Measurements from ENCODE around the gene MYO3B.

The MYO3B gene

DNA sequence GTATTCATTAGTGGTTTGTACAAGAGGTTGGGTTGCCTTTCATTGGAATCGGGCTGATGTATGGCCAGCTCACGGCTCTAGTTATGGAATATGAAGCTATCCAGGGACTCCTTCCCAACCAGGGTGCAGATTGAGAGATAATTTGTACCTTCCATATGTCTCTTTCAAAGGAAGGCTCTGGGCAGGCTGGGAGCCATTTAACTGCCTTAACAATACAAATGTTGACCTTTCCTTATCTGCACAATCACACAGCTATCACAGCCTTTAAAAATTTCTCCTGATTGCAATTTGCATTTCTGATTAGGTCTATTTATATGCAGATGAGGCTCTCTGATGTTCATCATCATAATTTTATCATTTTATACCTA, 58.7 kb downstream of the MYO3B start:
- no peak for DNase-seq (ENCODE audit: low read depth)

GRCh38 chr2:170237572-170238120, 59.7 kb downstream of the MYO3B start:
- no peak for DNase-seq (ENCODE audit: low read depth)

DNA sequence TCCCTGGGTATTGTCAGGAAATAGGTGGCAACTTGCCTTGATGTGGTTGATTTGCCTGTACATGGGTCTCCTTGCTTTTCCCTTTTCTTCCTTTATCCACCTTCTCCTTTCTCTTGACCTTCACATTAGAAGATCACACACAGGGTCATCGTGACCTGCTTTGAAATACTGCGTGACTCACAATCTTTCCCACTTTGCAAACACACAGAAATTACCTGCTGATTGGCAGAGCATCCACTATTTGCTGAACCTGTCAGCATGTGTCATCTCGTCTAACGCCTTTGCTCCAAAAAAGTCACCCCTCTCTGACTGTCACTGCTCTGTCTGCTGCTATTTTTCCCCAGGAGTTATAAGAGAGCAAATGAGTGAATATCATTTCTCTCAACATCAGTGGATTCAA, 60.8 kb downstream of the MYO3B start:
- no peak for DNase-seq (ENCODE audit: low read depth)

- no peak for DNase-seq (ENCODE audit: low read depth)
Measured at GRCh38 chr2:170240629-170241028, 62.7 kb downstream of the MYO3B start.

DNA sequence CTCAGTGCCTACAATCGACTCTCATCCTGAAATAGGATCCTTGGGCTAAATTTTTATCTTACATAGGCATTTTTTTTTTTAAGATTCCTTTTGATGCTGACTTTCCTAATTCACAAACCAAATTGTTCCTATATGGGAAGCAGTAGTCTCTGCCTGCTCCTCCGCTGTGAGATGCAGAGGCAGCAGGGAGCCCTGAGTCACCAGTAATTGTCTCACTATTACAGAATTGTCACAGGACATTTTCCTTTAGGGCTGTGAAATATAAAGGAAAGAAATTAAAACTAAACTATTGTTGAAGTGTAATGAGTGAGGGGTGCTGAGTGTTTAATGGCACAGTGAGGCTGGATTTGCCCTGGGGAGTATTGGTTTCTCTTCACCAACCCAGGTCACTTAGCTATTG, 63.8 kb downstream of the MYO3B start:
- no peak for DNase-seq (ENCODE audit: low read depth)

GRCh38 chr2:170243118-170243837, 65.3 kb downstream of the MYO3B start:
- DNase-seq (ENCODE audit: low read depth): no peak

DNA sequence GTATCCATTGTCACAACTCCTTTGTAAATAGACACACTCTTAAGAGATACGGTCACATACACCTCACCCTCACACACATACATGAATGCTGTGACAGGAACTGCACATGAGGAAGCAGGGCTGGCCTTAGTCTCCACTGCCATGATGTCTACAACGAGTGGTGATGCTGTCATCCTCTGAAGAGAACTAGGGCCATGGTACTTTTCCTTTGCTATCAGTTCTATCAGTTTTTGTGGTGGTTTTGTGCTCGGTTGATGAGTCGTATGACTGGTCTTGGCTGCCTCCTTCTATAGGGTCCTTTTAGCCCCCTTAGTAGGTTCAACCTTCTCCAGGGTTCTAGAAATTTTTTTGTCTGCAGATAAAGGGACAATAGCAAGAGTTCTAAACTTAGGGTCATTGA, 66.0 kb downstream of the MYO3B start:
- DNase-seq (ENCODE audit: low read depth): no peak

GRCh38 chr2:170244555-170244954, 66.6 kb downstream of the MYO3B start:
- no peak for DNase-seq (ENCODE audit: low read depth)

- no peak for DNase-seq (ENCODE audit: low read depth)
Measured at GRCh38 chr2:170245312-170245711, 67.4 kb downstream of the MYO3B start.

DNA sequence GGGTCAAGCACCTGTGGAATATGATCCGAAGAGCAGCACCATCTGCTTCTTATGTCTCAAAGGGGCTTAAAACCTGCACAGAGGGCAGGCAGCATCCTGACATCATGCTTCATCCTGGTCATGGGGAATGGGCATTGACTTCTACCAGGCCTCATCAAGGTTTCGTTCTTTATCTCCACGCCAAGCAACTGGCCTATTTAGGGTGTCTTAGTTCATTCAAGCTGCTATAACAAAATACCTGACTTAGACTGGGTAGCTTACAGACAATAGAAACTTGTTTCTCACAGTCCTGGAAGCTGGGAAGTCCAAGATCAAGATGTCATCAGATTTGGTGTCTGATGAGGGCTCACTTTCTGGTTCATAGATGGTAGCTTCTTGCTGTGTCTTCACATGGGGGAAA, 69.4 kb downstream of the MYO3B start:
- DNase-seq (ENCODE audit: low read depth): no peak

DNA sequence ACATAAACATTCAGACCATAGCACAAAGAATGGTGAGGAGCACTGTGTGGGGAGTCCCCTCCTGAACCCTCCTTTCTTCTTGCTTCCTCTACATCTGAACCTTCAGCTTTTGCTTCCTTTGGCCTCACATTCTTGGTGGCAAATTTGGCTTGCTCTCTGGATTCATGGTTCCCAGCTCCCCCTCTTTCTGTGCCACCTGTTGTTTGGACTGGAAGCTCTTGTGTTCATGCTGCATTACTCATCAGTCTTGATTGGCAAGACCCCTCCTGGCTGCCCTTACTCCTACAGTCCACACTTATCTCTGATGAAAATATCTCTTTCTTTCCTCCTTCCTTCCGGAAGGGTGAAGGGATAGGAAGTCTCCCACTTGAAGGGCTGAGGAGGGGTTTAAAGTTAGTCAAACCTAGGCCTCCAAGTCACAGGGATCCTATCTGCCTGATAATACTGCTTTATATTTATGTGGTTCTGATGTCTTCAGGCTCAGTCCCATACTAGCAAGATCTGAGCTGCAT, 70.0 kb downstream of the MYO3B start:
- DNase-seq (ENCODE audit: low read depth): no peak

DNA sequence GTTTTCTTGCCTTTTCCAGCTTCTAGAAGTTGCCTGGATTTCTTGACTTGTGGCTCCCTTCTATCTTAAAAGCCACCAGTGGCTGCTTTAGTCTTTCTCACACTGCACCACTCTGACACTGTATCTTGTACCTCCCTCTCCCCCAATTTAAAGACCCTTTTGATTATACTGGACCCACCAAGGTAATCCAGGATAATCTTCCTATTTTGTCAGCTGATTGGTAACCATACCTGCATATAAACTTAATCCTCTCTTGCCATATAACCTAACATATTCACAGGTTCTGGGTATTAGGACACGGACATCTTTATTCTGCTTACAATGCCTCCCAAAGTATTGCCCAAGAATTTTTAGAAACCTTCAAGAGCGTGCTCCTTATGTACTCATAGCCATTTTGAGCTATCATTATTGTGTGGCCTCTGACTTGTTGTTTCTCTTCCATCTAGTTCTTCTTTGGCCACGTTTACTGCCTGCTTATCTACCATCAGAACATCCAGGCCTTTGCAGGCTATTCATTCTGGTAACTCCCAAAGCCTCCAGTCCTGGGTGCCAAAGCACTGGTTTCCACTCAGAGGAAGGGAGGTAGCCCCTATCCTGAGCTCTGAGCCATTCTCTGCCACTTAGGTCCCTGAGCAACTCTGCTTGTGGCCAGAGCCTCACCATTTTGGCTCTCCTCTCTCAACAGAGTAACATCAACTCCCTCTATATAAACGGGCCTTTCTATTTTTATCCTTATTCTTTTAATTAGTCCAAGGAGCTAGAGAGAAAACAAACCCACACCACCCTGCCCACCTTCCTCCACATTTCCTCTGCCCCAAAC, 70.8 kb downstream of the MYO3B start:
- DNase-seq (ENCODE audit: low read depth): no peak

GRCh38 chr2:170249761-170250160, 71.8 kb downstream of the MYO3B start:
- DNase-seq (ENCODE audit: low read depth): no peak

DNA sequence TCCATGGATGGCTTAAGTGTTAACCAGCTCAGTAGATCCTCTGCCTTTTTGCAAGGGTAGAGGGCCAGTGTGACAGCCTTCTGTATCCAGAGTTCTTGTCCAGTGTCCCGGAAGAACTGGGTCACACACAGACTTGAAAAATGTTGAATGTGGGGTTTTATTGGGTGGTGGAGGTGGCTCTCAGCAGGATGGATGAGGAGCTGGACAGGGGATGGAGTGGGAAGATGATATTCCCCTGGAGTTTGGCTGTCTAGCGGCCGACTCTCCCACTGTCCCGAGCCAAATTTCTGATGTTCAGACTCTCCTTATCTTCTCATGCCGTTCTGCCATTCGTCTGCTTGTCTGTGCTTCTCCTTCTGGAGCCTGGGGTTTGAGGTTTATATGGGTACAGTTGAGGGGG, 72.6 kb downstream of the MYO3B start:
- no peak for DNase-seq (ENCODE audit: low read depth)

DNA sequence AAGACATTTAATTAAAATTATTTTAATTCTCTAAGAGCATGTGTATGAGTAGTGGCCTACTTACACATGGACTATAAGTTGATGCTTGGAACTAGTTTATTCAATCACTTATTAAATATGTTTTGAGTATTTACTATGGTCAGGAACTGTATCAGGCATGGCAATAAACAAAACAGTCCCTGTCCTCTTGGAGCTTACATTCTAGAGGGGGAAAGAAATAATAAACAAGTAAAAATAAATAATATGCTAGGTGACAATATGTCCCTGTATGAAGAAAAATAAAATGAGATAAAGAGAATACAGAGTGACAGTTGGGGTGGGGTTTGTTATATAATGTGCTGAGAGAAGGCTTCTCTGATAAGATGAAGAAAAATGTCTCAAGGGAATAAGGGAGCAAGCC, 74.5 kb downstream of the MYO3B start:
- DNase-seq (ENCODE audit: low read depth): no peak

GRCh38 chr2:170253721-170254230, 75.8 kb downstream of the MYO3B start:
- no peak for DNase-seq (ENCODE audit: low read depth)

GRCh38 chr2:170254293-170254732, 76.4 kb downstream of the MYO3B start:
- DNase-seq (ENCODE audit: low read depth): no peak

- no peak for DNase-seq (ENCODE audit: low read depth)
Measured at GRCh38 chr2:170255137-170255536, 77.2 kb downstream of the MYO3B start.

GRCh38 chr2:170255971-170256370, 78.0 kb downstream of the MYO3B start:
- DNase-seq (ENCODE audit: low read depth): no peak

GRCh38 chr2:170258382-170258781, 80.4 kb downstream of the MYO3B start:
- no peak for DNase-seq (ENCODE audit: low read depth)

GRCh38 chr2:170260188-170260587, 82.2 kb downstream of the MYO3B start:
- DNase-seq (ENCODE audit: low read depth): no peak

GRCh38 chr2:170261566-170261965, 83.6 kb downstream of the MYO3B start:
- DNase-seq (ENCODE audit: low read depth): no peak

- no peak for DNase-seq (ENCODE audit: low read depth)
Measured at GRCh38 chr2:170262343-170262742, 84.4 kb downstream of the MYO3B start.
